ENCODE data around the gene NRXN3. TPM values are rescaled to one million over a fixed set of nuclear protein-coding genes. Genes with fewer than 3 reads are reported as not detected.

Gene NRXN3
- total and polyA plus RNA-seq, 8 donors: 0.53 to 2.5 (median 1.5) TPM

DNA sequence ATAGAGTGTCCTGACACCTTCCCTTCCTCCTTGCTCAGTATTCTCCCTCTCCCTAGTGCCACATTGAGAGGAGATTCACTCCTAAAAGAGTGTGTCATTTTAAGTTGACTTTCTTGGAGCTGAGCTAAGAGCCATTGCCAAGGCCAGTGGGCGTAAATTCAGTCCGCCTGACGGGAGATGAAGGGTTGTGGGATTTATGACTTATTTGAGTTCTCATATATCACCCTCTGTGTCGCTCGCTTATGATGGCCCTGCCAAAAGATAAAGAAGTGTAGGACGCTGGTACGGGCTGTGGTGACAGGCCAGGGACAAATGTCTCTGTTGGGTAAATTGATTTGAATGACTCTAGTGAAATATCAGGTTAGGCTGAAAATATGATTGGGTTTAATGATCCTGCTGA lies 867.4 kb downstream of the NRXN3 start:
- no peaks in the 10 kb centered on the region for H3K36me3 ChIP-seq
- intact Hi-C loops (cut with DNase I): no loop called here
- WGBS, 2 donors: 12 to 13% methylated on average over 7 of the region's 7 CpGs
- no peak for FAIRE-seq
- no peaks in the 10 kb centered on the region for H3K27me3 ChIP-seq
- ATAC-seq: peak; percentile 44 to 95 (median 83)
- TF ChIP-seq, protein P1, sequence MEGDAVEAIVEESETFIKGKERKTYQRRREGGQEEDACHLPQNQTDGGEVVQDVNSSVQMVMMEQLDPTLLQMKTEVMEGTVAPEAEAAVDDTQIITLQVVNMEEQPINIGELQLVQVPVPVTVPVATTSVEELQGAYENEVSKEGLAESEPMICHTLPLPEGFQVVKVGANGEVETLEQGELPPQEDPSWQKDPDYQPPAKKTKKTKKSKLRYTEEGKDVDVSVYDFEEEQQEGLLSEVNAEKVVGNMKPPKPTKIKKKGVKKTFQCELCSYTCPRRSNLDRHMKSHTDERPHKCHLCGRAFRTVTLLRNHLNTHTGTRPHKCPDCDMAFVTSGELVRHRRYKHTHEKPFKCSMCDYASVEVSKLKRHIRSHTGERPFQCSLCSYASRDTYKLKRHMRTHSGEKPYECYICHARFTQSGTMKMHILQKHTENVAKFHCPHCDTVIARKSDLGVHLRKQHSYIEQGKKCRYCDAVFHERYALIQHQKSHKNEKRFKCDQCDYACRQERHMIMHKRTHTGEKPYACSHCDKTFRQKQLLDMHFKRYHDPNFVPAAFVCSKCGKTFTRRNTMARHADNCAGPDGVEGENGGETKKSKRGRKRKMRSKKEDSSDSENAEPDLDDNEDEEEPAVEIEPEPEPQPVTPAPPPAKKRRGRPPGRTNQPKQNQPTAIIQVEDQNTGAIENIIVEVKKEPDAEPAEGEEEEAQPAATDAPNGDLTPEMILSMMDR (IDR thresholded peaks at IDR 0.05): no peak
- H3K4me3 ChIP-seq: no peak overlapping the region
- no peaks in the 10 kb centered on the region for H3K9me3 ChIP-seq
- H3K4me1 ChIP-seq: peaks cover 0 to 8% (median 5%) of the 10 kb centered on the region in 3 donors
- H3K27ac ChIP-seq: no peak overlapping the region
- DNase-seq: peak in 3 of 6 donors; percentile 25 to 36 (median 28)

DNA sequence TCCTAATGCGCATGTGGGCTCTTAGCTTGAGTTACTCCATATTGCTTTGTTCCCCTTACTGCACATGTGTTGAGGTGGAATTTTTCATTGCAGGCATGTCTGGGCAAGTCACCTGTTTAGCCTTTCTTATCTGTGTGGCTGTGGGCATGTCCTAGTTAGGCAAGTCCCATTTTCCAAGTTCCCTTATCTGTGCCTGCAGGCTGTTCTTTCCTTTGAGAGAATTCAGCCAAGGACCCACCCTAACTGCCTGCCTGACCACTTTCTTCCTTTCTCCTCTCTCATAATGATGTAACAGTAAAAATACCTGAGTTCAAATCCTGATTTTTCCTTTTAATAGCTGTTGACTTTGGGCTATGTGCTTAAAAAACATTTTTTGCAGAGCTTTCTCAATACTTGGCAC lies 870.6 kb downstream of the NRXN3 start:
- no peak overlapping the region for H3K27ac ChIP-seq
- TF ChIP-seq, protein P1 (IDR thresholded peaks at IDR 0.05): no peak
- intact Hi-C loops (cut with DNase I): no loop called here
- no peak for FAIRE-seq
- no peaks in the 10 kb centered on the region for H3K36me3 ChIP-seq
- H3K27me3 ChIP-seq: no peaks in the 10 kb centered on the region
- no peak for DNase-seq
- H3K4me1 ChIP-seq: peaks cover 0 to 17% (median 5%) of the 10 kb centered on the region in 3 donors
- no peak for ATAC-seq
- 98 to 100% methylated on average over 1 of the region's 1 CpG for WGBS, 2 donors
- no peaks in the 10 kb centered on the region for H3K9me3 ChIP-seq
- H3K4me3 ChIP-seq: no peak overlapping the region

DNA sequence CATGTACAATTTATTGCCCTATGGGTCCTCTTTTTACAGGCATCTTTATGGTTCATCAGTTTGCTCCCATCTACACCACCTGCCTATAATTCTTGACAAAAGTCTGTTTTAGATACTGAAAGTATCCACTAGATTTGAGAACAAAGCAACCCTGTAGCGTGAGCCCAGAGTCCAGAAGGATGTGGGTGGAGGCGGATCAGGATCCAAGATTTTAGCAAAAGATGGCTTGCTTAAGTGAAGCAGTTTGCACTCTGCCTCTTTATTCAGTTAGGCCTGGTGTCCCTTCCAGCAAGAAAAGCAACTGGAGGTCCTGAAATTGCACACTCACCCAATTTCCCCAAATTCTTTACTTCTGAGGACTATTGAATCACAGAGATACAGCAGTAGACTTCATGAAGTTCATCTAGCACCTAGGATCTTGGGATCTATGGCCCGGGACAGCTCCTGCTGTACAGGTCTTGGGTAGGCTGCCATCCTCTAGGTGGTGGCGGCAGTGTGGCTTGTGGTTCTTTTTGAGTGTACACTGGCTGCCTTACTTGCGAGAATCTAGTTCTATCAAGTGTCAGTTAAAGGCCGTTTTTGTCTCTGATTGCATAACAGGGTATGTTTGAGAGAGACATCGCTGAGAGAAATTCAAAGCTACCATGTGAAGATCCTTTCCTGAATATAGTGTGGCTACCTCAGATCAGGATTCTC lies 873.2 kb downstream of the NRXN3 start:
- H3K4me3 ChIP-seq: no peak overlapping the region
- ATAC-seq (no peak), DNase-seq (no peak), FAIRE-seq (no peak)
- H3K4me1 ChIP-seq: peaks cover 0 to 8% (median 0%) of the 10 kb centered on the region in 3 donors
- intact Hi-C loops (cut with DNase I): no loop called here
- no peaks in the 10 kb centered on the region for H3K9me3 ChIP-seq
- no peaks in the 10 kb centered on the region for H3K36me3 ChIP-seq
- no peaks in the 10 kb centered on the region for H3K27me3 ChIP-seq
- TF ChIP-seq, protein P1 (IDR thresholded peaks at IDR 0.05): no peak
- no peak overlapping the region for H3K27ac ChIP-seq
- 90 to 91% methylated on average over 7 of the region's 7 CpGs for WGBS, 2 donors

GRCh38 chr14:79044894-79045624 lies 874.9 kb downstream of the NRXN3 start:
- ATAC-seq (peak; percentile 53 to 78 (median 64)), FAIRE-seq (no peak), DNase-seq (peak in 1 of 6 donors; percentile 10)
- Histone ChIP-seq H3K9me3 (no peaks in the 10 kb centered on the region), H3K4me1 (peaks cover 0 to 8% (median 0%) of the 10 kb centered on the region in 3 donors), H3K4me3 (no peak overlapping the region), H3K27me3 (no peaks in the 10 kb centered on the region), H3K36me3 (no peaks in the 10 kb centered on the region), H3K27ac (no peak overlapping the region)
- TF ChIP-seq, protein P1 (IDR thresholded peaks at IDR 0.05): no peak
- 33 to 34% methylated on average over 8 of the region's 8 CpGs for WGBS, 2 donors
- intact Hi-C loops (cut with DNase I): no loop called here

Data from pancreas (tissue), 10 donors.